K562 (cell line): ENCODE data around the gene WBP1. TPM values are rescaled to one million over a fixed set of nuclear protein-coding genes. Genes with fewer than 3 reads are reported as not detected.

Experiments
- ATAC-seq: fragments of 200-7000 bp; cut with Tn5 transposase; 3 replicates; pipeline ENCODE4 v1.9.1; 2020; ENCODE audit warnings: moderate library complexity
- BruUV-seq: library from RNA; stranded (reverse); fragments of 400-500 nt; replicated peaks from 2 replicates; lab custom pipeline; 2021; lab: Mats Ljungman, UMichigan
- CTCF ChIA-PET: fragments of 300-600 bp; formaldehyde crosslinking; extraction: SDS; loops from one replicate; lab custom pipeline; 2021; ENCODE audit warnings: low intra/inter-chr PET ratio; lab: Yijun Ruan, JAX
- POLR2A ChIA-PET: fragments of 300-600, 350-650 bp; sonication (Branson Sonifier 250); formaldehyde crosslinking; extraction: SDS; loops from one replicate; lab custom pipeline; 2021; ENCODE audit warnings: antibody characterized with exemption, inconsistent platforms; lab: Yijun Ruan, JAX
- DNase-seq, 4 experiments: peaks; one replicate each; pipeline versions ENCODE4 v3.0.0 to v3.0.0-alpha.2; 2011 to 2018; ENCODE audit warnings: low spot score in 3 of 4, mixed read lengths in 3 of 4; ENCODE audit errors: extremely low read depth in 1 of 4
- FAIRE-seq: peaks from 2 replicates; lab custom pipeline; 2011; peaks lifted over from hg19 to GRCh38; lab: Jason Lieb, UNC
- H2AFZ ChIP-seq: 2 replicates; pipeline ENCODE4 v1.6.0; 2011; ENCODE audit warnings: low read depth, low read length, control low read depth, inconsistent platforms
- H3K27ac ChIP-seq: fragments of 200-600 bp; 3 replicates; pipeline ENCODE4 v1.8.0; 2011; ENCODE audit warnings: low read depth, mild to moderate bottlenecking, control low read depth, inconsistent platforms, low read length, moderate library complexity, mixed read lengths; ENCODE audit errors: extremely low read depth
- H3K27me3 ChIP-seq, 2 experiments: fragments of 300-600 bp in 1 of 2; 2 replicates in 1 of 2; 3 replicates in 1 of 2; pipeline versions ENCODE4 v1.6.0 to v1.8.0; 2011; ENCODE audit warnings: inconsistent platforms in 2 of 2, low read length in 2 of 2, mild to moderate bottlenecking in 1 of 2, mixed read lengths in 1 of 2, moderate library complexity in 1 of 2; ENCODE audit not compliant: control insufficient read depth in 2 of 2, insufficient read depth in 2 of 2
- H3K36me3 ChIP-seq: fragments of 300-600 bp; 3 replicates; pipeline ENCODE4 v1.8.0; 2011; ENCODE audit warnings: mild to moderate bottlenecking, low read length, inconsistent platforms; ENCODE audit not compliant: control insufficient read depth, insufficient read depth
- H3K4me1 ChIP-seq, 2 experiments: fragments of 200-600 bp in 1 of 2; replicated peaks in 1 of 2; 2 replicates in 1 of 2; 3 replicates in 1 of 2; pipeline versions ENCODE4 v1.5.1 to v1.8.0; 2011; ENCODE audit warnings: inconsistent platforms in 2 of 2, low read length in 2 of 2, mild to moderate bottlenecking in 1 of 2, mixed read lengths in 1 of 2, moderate library complexity in 1 of 2; ENCODE audit not compliant: control insufficient read depth in 2 of 2, insufficient read depth in 2 of 2
- H3K4me2 ChIP-seq: 2 replicates; pipeline ENCODE4 v1.6.1; 2011; ENCODE audit warnings: low read length, control low read depth, inconsistent platforms, mixed read lengths; ENCODE audit not compliant: insufficient read depth
- H3K4me3 ChIP-seq: fragments of 200-600 bp; sonication (generic), shearing (Covaris generic); 2 replicates; pipeline ENCODE4 v1.5.1; 2016; ENCODE audit warnings: control low read depth, inconsistent platforms
- H3K79me2 ChIP-seq: fragments of 200-600 bp; 3 replicates; pipeline ENCODE4 v1.8.0; 2011; ENCODE audit warnings: low read length, inconsistent platforms; ENCODE audit not compliant: control insufficient read depth, insufficient read depth
- H3K9ac ChIP-seq, 2 experiments: 2 replicates each; pipeline versions ENCODE4 v1.6.0 to v1.6.1; 2011; ENCODE audit warnings: low read depth in 2 of 2, low read length in 2 of 2, control low read depth in 1 of 2, inconsistent platforms in 1 of 2, mild to moderate bottlenecking in 1 of 2, mixed read lengths in 1 of 2; ENCODE audit not compliant: insufficient read depth in 1 of 2
- H3K9me1 ChIP-seq: one replicate; pipeline ENCODE4 v1.6.0; 2011; ENCODE audit warnings: inconsistent platforms, mild to moderate bottlenecking, low read length, moderate library complexity; ENCODE audit not compliant: control insufficient read depth, insufficient read depth
- H3K9me3 ChIP-seq: replicated peaks from 2 replicates; pipeline ENCODE4 v1.5.1; 2011; ENCODE audit warnings: low read depth, low read length, inconsistent platforms; ENCODE audit not compliant: control insufficient read depth, insufficient read depth
- H4K20me1 ChIP-seq: replicated peaks from 2 replicates; pipeline ENCODE4 v1.6.1; 2011; ENCODE audit warnings: low read length, inconsistent platforms, mixed read lengths; ENCODE audit not compliant: control insufficient read depth, insufficient read depth
- EP400 ChIP-seq: fragments of 450-650 bp; IDR thresholded peaks from 2 replicates; pipeline ENCODE4 v1.6.1; 2017; ENCODE audit warnings: antibody characterized with exemption, mild to moderate bottlenecking, moderate library complexity
- EZH2 ChIP-seq: IDR thresholded peaks from 2 replicates; pipeline ENCODE4 v1.6.1; 2012; ENCODE audit warnings: low read depth, mild to moderate bottlenecking, inconsistent platforms, low read length, borderline replicate concordance
- FOXP1 ChIP-seq: sonication (generic); formaldehyde crosslinking; IDR thresholded peaks from 2 replicates; pipeline ENCODE4 v1.8.0; 2022; ENCODE audit warnings: mild to moderate bottlenecking, missing genetic modification reagents
- KAT8 ChIP-seq: fragments of 450-650 bp; IDR thresholded peaks from 2 replicates; pipeline ENCODE4 v1.6.1; 2016; ENCODE audit warnings: low read depth, mild to moderate bottlenecking
- MECOM ChIP-seq: fragments of 250-450 bp; sonication (Bioruptor Pico); IDR thresholded peaks from 2 replicates; pipeline ENCODE4 v1.8.0; 2022; ENCODE audit warnings: inconsistent platforms
- MTA2 ChIP-seq: fragments of 450-650 bp; IDR thresholded peaks from 2 replicates; pipeline ENCODE4 v1.6.1; 2016; ENCODE audit warnings: low read depth
- MYC ChIP-seq, 2 experiments: fragments of 250-450 bp in 1 of 2; sonication (Bioruptor Pico) in 1 of 2; IDR thresholded peaks; 2 replicates each; pipeline versions ENCODE4 v1.5.1 to v1.6.1; 2012 to 2021; ENCODE audit warnings: low read depth in 2 of 2, borderline replicate concordance in 1 of 2, improper control_type of control experiment in 1 of 2, low read length in 1 of 2, mild to moderate bottlenecking in 1 of 2, moderate library complexity in 1 of 2
- PURB ChIP-seq: sonication (generic); formaldehyde crosslinking; IDR thresholded peaks from 2 replicates; pipeline ENCODE4 v1.9.0; 2021; ENCODE audit warnings: low read depth, mild to moderate bottlenecking, missing genetic modification reagents
- RBFOX2 ChIP-seq: fragments of 200-400 bp; formaldehyde crosslinking; IDR thresholded peaks from 2 replicates; pipeline ENCODE4 v1.6.1; 2017; ENCODE audit warnings: low read depth, mild to moderate bottlenecking, low read length, moderate library complexity
- TRIM28 ChIP-seq: fragments of 450-650 bp; IDR thresholded peaks from 2 replicates; pipeline ENCODE4 v1.6.1; 2017
- ZNF764 ChIP-seq: fragments of 250-450 bp; sonication (Bioruptor Pico); IDR thresholded peaks from 2 replicates; pipeline ENCODE4 v1.4.0; 2020; ENCODE audit warnings: low read depth, mild to moderate bottlenecking, moderate library complexity
- WGBS: fragments of 100-300 bp; shearing (Covaris generic); methylation state at CpG from one replicate; pipeline ENCODE4 v1.1.6; 2016; ENCODE audit warnings: low coverage, mixed read lengths; ENCODE audit not compliant: insufficient coverage; ENCODE audit errors: missing lambda C conversion rate; 5-methylcytosine and 5-hydroxymethylcytosine counted together
- in situ Hi-C: fragments of 300-500 bp; cut with MboI; formaldehyde crosslinking; loops from 4 replicates; pipeline ENCODE4 v1.15.0; 2018; ENCODE audit warnings: inconsistent platforms, mixed read lengths
- intact Hi-C: fragments of 100-400 bp; cut with micrococcal nuclease; formaldehyde crosslinking; loops from 2 replicates; pipeline ENCODE4 v1.14.2; 2022
- polyA plus RNA-seq, 8 experiments: library from polyadenylated mRNA; depleted of rRNA in 4 of 8; stranded (reverse) in 5 of 8; unstranded in 3 of 8; fragments of >200 nt; fragmentation: Nextera tagmentation in 2 of 8; fragmentation: Illumina TruSeq in 1 of 8; extraction: Ambion mirVana in 2 of 8; extraction: Trizol in 1 of 8; gene quantifications; 2 replicates each; pipeline versions ENCODE4 v1.2.1 to v1.2.3, GENCODE V29; 2011 to 2014; ENCODE audit warnings: inconsistent platforms in 1 of 8, missing spikeins in 1 of 8
- total RNA-seq, 7 experiments: library from RNA; depleted of rRNA in 6 of 7; stranded (reverse); fragments of >200 nt in 6 of 7; fragmentation: Illumina TruSeq in 2 of 7; extraction: Trizol in 2 of 7; gene quantifications; 2 replicates each; pipeline versions ENCODE4 v1.2.1 to v1.2.3, GENCODE V29; 2011 to 2021; ENCODE audit warnings: low replicate concordance in 1 of 7
- TF ChIP-seq, protein P1 (sequence below): fragments of 250-450 bp; sonication (Bioruptor Pico); IDR thresholded peaks from 2 replicates; pipeline ENCODE4 v1.5.0; 2020; ENCODE audit warnings: mild to moderate bottlenecking, borderline replicate concordance
- TF ChIP-seq, protein P2 (sequence below): fragments of 200-800 bp; sonication (Bioruptor generic); IDR thresholded peaks from 2 replicates; pipeline ENCODE4 v1.6.1; 2016; ENCODE audit warnings: missing genetic modification characterization, missing compliant biosample characterization
- TF ChIP-seq, protein P3 (sequence below): fragments of 250-450 bp; sonication (Bioruptor Pico); IDR thresholded peaks from 2 replicates; pipeline ENCODE4 v1.8.0; 2021; ENCODE audit warnings: moderate library complexity, mild to moderate bottlenecking, inconsistent platforms

The WBP1 gene
- total and polyA plus RNA-seq, 9 of the 15 experiments (the other 6 are each of a cell fraction or from before 2014, with no cell fraction given) = 1.9 to 27.7 (median 14.2) TPM

DNA sequence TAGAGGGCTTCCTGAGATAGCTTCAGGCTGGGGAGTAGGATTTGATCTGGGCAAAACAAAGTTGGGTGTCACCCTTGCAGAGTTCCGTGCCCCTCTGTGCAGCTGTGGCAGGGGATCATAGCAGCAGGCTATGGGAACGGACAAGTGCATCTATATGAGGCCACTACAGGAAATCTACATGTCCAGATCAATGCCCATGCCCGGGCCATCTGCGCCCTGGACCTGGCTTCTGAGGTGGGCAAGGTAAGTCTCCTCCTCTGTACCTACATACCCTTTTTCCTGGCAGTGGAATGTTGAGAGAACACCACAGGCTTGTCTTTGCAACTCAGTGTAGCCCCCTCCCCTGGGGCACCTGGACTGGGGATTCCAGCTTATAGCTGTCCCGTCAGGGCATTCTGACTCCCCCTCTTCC lies 33.2 kb upstream of the WBP1 start:
- in situ Hi-C loops = no loop called here
- H3K9me1 ChIP-seq = no peaks in the 10 kb centered on the region
- H3K9me3 ChIP-seq = no peaks in the 10 kb centered on the region
- no peaks in the 10 kb centered on the region for H4K20me1 ChIP-seq
- FAIRE-seq (no peak), DNase-seq (no peak), ATAC-seq (no peak)
- H3K4me3 ChIP-seq = no peak overlapping the region
- H3K79me2 ChIP-seq = no peaks in the 10 kb centered on the region
- peaks cover 2 to 8% of the 10 kb centered on the region in 2 experiments; a peak in 2 of 5 replicates for H3K27me3 ChIP-seq
- no TSS peak for BruUV-seq
- H3K4me1 ChIP-seq = peaks cover 5 to 27% of the 10 kb centered on the region in 2 experiments; a peak in 3 of 5 replicates
- H3K36me3 ChIP-seq = no peaks in the 10 kb centered on the region
- H2AFZ ChIP-seq = no peak overlapping the region
- ChIA-PET CTCF (no interaction called here), POLR2A (interaction anchor here (0.7 to 2.1 kb wide), 3 partner anchors 16 to 604 kb away, joined by 3 to 5 read pairs (median 3); no protein-coding TSS in a partner anchor)
- whole genome bisulfite sequencing = 30% methylated on average over 5 of the region's 5 CpGs
- H3K4me2 ChIP-seq = no peak overlapping the region
- no peak overlapping the region for H3K9ac ChIP-seq
- intact Hi-C loops = loop anchor here (5.0 kb wide), 1 partner anchor 162 kb away; no protein-coding TSS in a partner anchor
- H3K27ac ChIP-seq = no peak overlapping the region
- TF ChIP-seq TRIM28 = no peak
- TF ChIP-seq, protein P1, sequence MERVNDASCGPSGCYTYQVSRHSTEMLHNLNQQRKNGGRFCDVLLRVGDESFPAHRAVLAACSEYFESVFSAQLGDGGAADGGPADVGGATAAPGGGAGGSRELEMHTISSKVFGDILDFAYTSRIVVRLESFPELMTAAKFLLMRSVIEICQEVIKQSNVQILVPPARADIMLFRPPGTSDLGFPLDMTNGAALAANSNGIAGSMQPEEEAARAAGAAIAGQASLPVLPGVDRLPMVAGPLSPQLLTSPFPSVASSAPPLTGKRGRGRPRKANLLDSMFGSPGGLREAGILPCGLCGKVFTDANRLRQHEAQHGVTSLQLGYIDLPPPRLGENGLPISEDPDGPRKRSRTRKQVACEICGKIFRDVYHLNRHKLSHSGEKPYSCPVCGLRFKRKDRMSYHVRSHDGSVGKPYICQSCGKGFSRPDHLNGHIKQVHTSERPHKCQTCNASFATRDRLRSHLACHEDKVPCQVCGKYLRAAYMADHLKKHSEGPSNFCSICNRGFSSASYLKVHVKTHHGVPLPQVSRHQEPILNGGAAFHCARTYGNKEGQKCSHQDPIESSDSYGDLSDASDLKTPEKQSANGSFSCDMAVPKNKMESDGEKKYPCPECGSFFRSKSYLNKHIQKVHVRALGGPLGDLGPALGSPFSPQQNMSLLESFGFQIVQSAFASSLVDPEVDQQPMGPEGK (CRISPR knock-in tag) = no peak
- no peak for TF ChIP-seq RBFOX2
- TF ChIP-seq EP400 = no peak
- TF ChIP-seq, protein P2, sequence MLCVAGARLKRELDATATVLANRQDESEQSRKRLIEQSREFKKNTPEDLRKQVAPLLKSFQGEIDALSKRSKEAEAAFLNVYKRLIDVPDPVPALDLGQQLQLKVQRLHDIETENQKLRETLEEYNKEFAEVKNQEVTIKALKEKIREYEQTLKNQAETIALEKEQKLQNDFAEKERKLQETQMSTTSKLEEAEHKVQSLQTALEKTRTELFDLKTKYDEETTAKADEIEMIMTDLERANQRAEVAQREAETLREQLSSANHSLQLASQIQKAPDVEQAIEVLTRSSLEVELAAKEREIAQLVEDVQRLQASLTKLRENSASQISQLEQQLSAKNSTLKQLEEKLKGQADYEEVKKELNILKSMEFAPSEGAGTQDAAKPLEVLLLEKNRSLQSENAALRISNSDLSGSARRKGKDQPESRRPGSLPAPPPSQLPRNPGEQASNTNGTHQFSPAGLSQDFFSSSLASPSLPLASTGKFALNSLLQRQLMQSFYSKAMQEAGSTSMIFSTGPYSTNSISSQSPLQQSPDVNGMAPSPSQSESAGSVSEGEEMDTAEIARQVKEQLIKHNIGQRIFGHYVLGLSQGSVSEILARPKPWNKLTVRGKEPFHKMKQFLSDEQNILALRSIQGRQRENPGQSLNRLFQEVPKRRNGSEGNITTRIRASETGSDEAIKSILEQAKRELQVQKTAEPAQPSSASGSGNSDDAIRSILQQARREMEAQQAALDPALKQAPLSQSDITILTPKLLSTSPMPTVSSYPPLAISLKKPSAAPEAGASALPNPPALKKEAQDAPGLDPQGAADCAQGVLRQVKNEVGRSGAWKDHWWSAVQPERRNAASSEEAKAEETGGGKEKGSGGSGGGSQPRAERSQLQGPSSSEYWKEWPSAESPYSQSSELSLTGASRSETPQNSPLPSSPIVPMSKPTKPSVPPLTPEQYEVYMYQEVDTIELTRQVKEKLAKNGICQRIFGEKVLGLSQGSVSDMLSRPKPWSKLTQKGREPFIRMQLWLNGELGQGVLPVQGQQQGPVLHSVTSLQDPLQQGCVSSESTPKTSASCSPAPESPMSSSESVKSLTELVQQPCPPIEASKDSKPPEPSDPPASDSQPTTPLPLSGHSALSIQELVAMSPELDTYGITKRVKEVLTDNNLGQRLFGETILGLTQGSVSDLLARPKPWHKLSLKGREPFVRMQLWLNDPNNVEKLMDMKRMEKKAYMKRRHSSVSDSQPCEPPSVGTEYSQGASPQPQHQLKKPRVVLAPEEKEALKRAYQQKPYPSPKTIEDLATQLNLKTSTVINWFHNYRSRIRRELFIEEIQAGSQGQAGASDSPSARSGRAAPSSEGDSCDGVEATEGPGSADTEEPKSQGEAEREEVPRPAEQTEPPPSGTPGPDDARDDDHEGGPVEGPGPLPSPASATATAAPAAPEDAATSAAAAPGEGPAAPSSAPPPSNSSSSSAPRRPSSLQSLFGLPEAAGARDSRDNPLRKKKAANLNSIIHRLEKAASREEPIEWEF (CRISPR knock-in tag) = no peak
- no peak for TF ChIP-seq MECOM (CRISPR knock-in tag)
- TF ChIP-seq PURB (CRISPR knock-in tag) = no peak
- TF ChIP-seq EZH2 = no peak
- no peak for TF ChIP-seq KAT8
- no peak for TF ChIP-seq MYC (IDR thresholded peaks at IDR 0.05; ENCODE audit: low read depth, low read length)
- TF ChIP-seq MYC (CRISPR knock-in tag; IDR thresholded peaks at IDR 0.05; ENCODE audit: borderline replicate concordance, low read depth) = no peak
- no peak for TF ChIP-seq FOXP1 (CRISPR knock-in tag)
- TF ChIP-seq MTA2 = no peak
- no peak for TF ChIP-seq ZNF764
- TF ChIP-seq, protein P3, sequence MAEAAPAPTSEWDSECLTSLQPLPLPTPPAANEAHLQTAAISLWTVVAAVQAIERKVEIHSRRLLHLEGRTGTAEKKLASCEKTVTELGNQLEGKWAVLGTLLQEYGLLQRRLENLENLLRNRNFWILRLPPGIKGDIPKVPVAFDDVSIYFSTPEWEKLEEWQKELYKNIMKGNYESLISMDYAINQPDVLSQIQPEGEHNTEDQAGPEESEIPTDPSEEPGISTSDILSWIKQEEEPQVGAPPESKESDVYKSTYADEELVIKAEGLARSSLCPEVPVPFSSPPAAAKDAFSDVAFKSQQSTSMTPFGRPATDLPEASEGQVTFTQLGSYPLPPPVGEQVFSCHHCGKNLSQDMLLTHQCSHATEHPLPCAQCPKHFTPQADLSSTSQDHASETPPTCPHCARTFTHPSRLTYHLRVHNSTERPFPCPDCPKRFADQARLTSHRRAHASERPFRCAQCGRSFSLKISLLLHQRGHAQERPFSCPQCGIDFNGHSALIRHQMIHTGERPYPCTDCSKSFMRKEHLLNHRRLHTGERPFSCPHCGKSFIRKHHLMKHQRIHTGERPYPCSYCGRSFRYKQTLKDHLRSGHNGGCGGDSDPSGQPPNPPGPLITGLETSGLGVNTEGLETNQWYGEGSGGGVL (CRISPR knock-in tag) = no peak
